LNCaP clone FGC (cell line): ENCODE results near the gene HBD.

Experiments
- DNase-seq: peaks from one replicate; pipeline ENCODE4 v3.0.0-alpha.2; 2011; ENCODE audit warnings: low read depth
- H3K4me3 ChIP-seq: 2 replicates; pipeline ENCODE4 v1.5.1; 2011; ENCODE audit warnings: mild to moderate bottlenecking, low read depth, low read length, control low read depth
- CTCF ChIP-seq: IDR thresholded peaks from 2 replicates; pipeline ENCODE4 v1.5.1; 2012; ENCODE audit warnings: mild to moderate bottlenecking; ENCODE audit not compliant: control insufficient read depth, insufficient read depth; ENCODE audit errors: extremely low read depth

HBD gene

GRCh38 chr11:5188201-5188600 lies 46.1 kb downstream of the HBD start:
- TF ChIP-seq CTCF: no peak
- H3K4me3 ChIP-seq: no peak overlapping the region
- DNase-seq: no peak
